ENCODE data around the gene ELOF1.
A peak's percentile ranks its signal among the peaks of the same experiment; 100 is the strongest.
"Not testable (repeated sequence)": the region's sequence is repeated elsewhere in the genome, so short reads cannot be mapped to it uniquely, and the experiment has no call there.

The ELOF1 gene

GRCh38 chr19:11570039-11570462 is 11.0 kb upstream of the ELOF1 start:
- no peak for DNase-seq (ENCODE audit: low read depth)

- DNase-seq (ENCODE audit: low read depth) = no peak
These were observed 7.1 kb upstream of the ELOF1 start for GRCh38 chr19:11566164-11566563.

DNA sequence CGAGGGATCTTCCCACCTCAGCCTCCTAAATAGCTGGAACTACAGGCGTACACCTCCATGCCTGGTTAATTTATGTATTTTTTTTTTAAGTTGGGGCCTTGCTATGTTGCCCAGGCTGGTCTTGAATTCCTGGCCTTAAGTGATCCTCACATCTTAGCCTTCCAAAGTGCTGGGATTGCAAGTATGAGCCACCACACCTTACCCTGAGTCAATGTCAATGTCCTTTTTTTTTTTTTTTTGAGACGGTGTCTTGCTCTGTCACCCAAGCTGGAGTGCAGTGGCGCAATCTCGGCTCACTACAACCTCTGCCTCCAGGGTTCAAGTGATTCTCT is 6.6 kb upstream of the ELOF1 start:
- not testable (repeated sequence) for DNase-seq (ENCODE audit: low read depth)

DNA sequence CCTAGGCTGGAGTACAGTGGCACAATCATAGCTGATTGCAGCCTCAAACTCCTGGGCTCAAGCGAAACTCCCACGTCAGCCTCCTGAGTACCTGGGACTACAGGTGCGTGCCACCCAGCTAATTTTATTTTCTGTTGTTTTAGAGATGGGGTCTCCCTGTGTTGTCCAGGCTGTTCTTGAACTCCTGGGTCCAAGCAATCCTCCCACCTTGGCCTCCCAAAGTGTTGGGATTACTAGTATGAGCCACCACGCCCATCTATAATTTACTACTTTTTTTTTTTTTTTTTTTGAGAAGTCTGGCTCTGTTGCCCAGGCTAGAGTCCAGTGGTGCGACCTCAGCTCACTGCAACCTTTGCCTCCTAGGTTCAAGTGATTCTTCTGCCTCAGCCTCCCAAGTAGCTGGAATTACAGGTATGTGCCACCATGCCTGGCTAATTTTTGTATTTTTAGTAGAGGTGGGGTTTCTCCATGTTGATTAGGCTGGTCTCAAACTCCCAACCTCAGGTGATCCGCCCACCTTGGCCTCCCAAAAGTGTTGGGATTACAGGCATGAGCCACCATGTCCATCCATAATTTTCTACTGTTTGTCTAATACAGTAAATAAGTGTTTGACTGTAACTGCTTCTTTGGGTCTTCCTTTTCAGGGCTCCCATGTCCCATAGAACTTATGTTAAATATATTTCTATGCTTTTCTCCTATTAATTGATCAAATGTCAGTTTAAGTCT is 5.2 kb upstream of the ELOF1 start:
- DNase-seq (ENCODE audit: low read depth) = not testable (repeated sequence)

- DNase-seq (ENCODE audit: low read depth) = no peak
These were observed 4.5 kb upstream of the ELOF1 start for GRCh38 chr19:11563532-11563931.

- peak; percentile 20 for DNase-seq (ENCODE audit: low read depth)
These were observed 1.5 kb upstream of the ELOF1 start for GRCh38 chr19:11560404-11561051.

DNA sequence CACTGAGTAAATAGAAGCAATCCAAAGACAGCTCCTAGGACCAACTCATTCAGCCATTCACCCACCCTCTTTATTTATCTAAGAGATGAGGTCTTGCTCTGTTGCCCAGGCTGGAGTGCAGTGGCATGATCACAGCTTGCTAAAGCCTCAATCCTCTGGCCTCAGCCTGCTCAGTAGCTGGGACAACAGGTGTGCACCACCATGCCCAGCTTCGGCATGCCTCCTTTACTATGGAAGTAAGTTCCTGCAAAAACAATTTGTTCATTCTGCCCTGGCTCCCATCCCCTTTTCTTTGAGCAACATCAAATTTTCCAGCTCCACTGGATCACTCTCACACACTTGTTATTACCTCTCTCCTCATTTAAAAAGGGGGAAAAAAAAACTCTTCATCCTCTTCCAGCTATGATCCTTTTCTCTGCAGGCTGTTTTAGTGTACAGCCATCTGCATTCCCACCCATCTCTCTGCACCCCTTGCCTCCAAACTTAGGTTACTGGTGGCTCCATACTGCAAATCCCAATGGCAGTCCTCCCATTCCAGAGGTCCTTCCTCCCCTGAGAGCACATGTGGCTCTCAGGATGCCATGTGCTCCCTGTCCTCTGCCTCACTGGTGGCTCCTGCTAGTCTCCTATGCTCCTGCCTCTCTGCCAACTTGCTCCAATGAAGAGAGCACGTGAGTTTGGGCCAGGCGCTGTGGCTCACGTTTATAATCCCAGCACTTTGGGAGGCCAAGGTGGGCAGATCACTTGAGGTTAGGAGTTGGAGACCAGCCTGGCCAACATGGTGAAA is 2.2 kb downstream of the ELOF1 start:
- no peak for DNase-seq (ENCODE audit: low read depth)

GRCh38 chr19:11555246-11555645 is 3.8 kb downstream of the ELOF1 start:
- no peak for DNase-seq (ENCODE audit: low read depth)

GRCh38 chr19:11554160-11554559 is 4.9 kb downstream of the ELOF1 start:
- DNase-seq (ENCODE audit: low read depth) = no peak

- no peak for DNase-seq (ENCODE audit: low read depth)
These were observed 6.2 kb downstream of the ELOF1 start for GRCh38 chr19:11552666-11553372.

- DNase-seq (ENCODE audit: low read depth) = no peak
These were observed 7.3 kb downstream of the ELOF1 start for GRCh38 chr19:11551603-11552235.

GRCh38 chr19:11550265-11550664 is 8.8 kb downstream of the ELOF1 start:
- no peak for DNase-seq (ENCODE audit: low read depth)

DNA sequence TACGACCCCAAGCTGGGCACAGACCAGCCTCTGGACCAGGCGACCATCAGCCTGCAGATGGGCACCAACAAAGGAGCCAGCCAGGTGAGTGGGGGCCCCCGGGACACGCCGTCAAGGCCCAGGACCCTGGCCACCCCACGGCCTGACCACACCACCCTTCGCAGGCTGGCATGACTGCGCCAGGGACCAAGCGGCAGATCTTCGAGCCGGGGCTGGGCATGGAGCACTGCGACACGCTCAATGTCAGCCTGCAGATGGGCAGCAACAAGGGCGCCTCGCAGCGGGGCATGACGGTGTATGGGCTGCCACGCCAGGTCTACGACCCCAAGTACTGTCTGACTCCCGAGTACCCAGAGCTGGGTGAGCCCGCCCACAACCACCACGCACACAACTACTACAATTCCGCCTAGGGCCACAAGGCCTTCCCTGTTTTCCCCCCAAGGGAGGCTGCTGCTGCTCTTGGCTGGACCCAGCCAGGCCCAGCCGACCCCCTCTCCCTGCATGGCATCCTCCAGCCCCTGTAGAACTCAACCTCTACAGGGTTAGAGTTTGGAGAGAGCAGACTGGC is 9.6 kb downstream of the ELOF1 start:
- DNase-seq (ENCODE audit: low read depth) = no peak

DNA sequence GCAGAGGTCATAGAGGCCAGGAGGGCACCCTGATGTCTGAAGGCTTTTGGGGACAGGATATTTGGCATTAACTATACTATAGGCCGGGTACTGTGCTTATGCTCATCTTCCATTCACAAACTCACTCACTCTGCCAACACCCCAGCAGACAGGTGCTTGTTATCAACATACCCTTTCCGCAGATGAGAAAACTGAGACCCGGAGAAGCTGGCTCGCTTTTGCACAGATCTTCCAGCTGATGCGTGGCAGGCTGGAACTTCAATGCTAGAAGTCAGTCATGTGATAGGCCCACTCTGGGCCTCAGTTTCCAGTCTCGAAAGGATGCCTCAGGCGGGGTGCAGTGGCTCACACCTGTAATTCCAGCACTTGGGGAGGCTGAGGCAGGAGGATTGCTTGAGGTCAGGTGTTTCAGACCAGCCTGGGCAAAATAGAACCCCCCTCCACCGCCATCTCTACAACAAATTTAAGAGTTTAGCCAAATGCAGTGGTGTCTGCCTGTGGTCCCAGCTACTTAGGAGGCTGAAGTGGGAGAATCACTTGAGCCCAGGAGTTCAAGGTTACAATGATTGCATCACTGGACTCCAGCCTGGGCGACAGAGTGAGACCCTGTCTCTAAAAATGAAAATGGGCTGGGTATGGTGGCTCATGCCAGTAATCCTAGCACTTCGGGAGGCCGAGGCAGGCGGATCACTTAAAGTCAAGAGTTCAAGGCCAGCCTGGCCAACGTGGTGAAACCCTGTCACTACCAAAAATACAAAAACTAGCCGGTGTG is 10.9 kb downstream of the ELOF1 start:
- DNase-seq (ENCODE audit: low read depth) = no peak

DNA sequence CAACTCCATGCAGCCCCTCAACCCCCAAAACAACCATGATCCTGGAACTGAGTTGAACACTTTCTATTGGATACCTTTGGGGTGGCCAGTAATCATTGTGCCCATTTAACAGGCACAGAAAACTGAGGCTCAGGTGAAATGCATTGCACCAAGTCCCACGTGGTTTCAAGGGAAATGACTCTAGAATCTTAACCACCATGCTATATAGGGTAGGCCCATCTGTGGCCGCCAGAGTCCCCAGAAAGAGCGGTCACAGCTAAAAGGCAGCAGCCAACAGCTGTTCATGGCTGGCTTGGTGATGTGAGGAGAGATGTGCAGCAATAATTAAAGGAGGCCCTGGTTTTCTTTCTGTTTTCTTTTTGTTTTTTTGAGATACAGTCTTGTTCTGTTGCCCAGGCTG is 17.8 kb downstream of the ELOF1 start:
- DNase-seq (ENCODE audit: low read depth) = no peak

DNA sequence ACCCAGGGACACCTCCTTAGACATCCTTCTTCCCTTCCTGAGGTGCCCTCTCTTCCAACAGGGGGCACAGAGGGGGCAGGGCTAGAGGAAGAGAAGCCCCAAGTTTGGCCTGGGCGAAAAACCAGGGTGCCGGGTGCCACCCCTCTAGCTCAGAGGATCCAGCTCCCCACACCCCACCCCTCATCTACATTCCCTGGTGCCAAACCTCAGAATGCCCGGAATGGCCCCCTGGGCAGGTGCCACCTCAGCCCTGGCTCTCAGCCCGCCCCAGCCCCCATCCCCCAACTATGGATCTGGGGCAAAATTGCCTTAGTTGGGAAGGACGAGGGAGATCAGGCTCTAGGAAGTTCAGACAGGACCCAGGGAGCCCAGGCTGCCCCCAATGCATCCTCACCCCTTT is 18.4 kb downstream of the ELOF1 start:
- no peak for DNase-seq (ENCODE audit: low read depth)

GRCh38 chr19:11539495-11540365 is 19.3 kb downstream of the ELOF1 start:
- DNase-seq (ENCODE audit: low read depth) = no peak

GRCh38 chr19:11538232-11539036 is 20.6 kb downstream of the ELOF1 start, which contains the start of gene CNN1:
Gene CNN1, plus strand, starts transcription at chr19:11538851. Its CDS starts 77 bp downstream, at chr19:11538928.
- DNase-seq (ENCODE audit: low read depth) = no peak
